Measurements from ENCODE around the gene RNF121.
"Not testable (repeated sequence)": the region's sequence is repeated elsewhere in the genome, so short reads cannot be mapped to it uniquely, and the experiment has no call there.

Gene RNF121

GRCh38 chr11:71928737-71929443, at the start of gene RNF121:
RNF121 (plus strand) TSS chr11:71929046; CDS start chr11:71929062, 16 bp downstream.
- peak; percentile 99 for DNase-seq

- DNase-seq, result not testable (repeated sequence)
These were observed 43.0 kb upstream of the RNF121 start for GRCh38 chr11:71885806-71886205.

- not testable (repeated sequence) for DNase-seq
These were observed 40.4 kb upstream of the RNF121 start for GRCh38 chr11:71888335-71889010.

GRCh38 chr11:71889181-71889872, 39.5 kb upstream of the RNF121 start:
- DNase-seq, result not testable (repeated sequence)

- DNase-seq, result no peak
These were observed 32.9 kb upstream of the RNF121 start for GRCh38 chr11:71895961-71896360.

- not testable (repeated sequence) for DNase-seq
These were observed 27.7 kb upstream of the RNF121 start for GRCh38 chr11:71901137-71901536.

GRCh38 chr11:71908218-71908617, 20.6 kb upstream of the RNF121 start:
- DNase-seq, result no peak

GRCh38 chr11:71910775-71911174, 18.1 kb upstream of the RNF121 start:
- DNase-seq, result not testable (repeated sequence)

- DNase-seq, result peak; percentile 86
These were observed 17.4 kb upstream of the RNF121 start for GRCh38 chr11:71911321-71911985.

- DNase-seq, result not testable (repeated sequence)
These were observed 16.9 kb upstream of the RNF121 start for GRCh38 chr11:71911986-71912340.

- no peak for DNase-seq
These were observed 14.9 kb upstream of the RNF121 start for GRCh38 chr11:71913756-71914526.

GRCh38 chr11:71914617-71915189, 14.1 kb upstream of the RNF121 start:
- no peak for DNase-seq

- DNase-seq, result no peak
These were observed 11.2 kb upstream of the RNF121 start for GRCh38 chr11:71917646-71918140.

GRCh38 chr11:71927820-71928736, 768 bp upstream of the RNF121 start, which contains the start of gene XNDC1N:
XNDC1N (minus strand) TSS chr11:71928594; CDS start chr11:71923353, 5,241 bp downstream.
- peak; percentile 78 for DNase-seq

- no peak for DNase-seq
These were observed 645 bp downstream of the RNF121 start for GRCh38 chr11:71929491-71929890.

- peak; percentile 32 for DNase-seq
These were observed 1.9 kb downstream of the RNF121 start for GRCh38 chr11:71930556-71931244.

- no peak for DNase-seq
These were observed 2.4 kb downstream of the RNF121 start for GRCh38 chr11:71931245-71931602.

GRCh38 chr11:71933141-71933933, 4.5 kb downstream of the RNF121 start:
- DNase-seq, result no peak

- DNase-seq, result no peak
These were observed 5.4 kb downstream of the RNF121 start for GRCh38 chr11:71934213-71934612.

Measured in stimulated activated CD8-positive, alpha-beta memory T cell treated with anti-CD3 and anti-CD28 coated beads, Interleukin-4, amount 100 ng/mL, for 48 hours (primary cell).